Mesodermal cell (in vitro differentiated cells): ENCODE results near the gene CTXN1.
"Not testable (repeated sequence)": the region's sequence is repeated elsewhere in the genome, so short reads cannot be mapped to it uniquely, and the experiment has no call there.

Source experiments
- H3K27ac ChIP-seq: 2 replicates; pipeline ENCODE4 v1.7.0; 2013; ENCODE audit warnings: mild to moderate bottlenecking, low read depth, low read length, moderate library complexity; ENCODE audit not compliant: severe bottlenecking
- H3K36me3 ChIP-seq: 2 replicates; pipeline ENCODE4 v1.7.1; 2013; ENCODE audit warnings: mild to moderate bottlenecking, low read length, moderate library complexity; ENCODE audit not compliant: control insufficient read depth, insufficient read depth
- H3K4me1 ChIP-seq: one replicate; pipeline ENCODE4 v1.7.1; 2013; ENCODE audit warnings: mild to moderate bottlenecking, low read length; ENCODE audit not compliant: insufficient read depth, control insufficient read depth, poor library complexity, severe bottlenecking
- H3K4me3 ChIP-seq: 2 replicates; pipeline ENCODE4 v1.7.0; 2013; ENCODE audit warnings: low read length, control low read depth, mild to moderate bottlenecking; ENCODE audit not compliant: insufficient read depth, poor library complexity, severe bottlenecking; ENCODE audit errors: extremely low read depth
- H3K9me3 ChIP-seq: 2 replicates; pipeline ENCODE4 v1.7.1; 2013; ENCODE audit warnings: mild to moderate bottlenecking, low read length, moderate library complexity; ENCODE audit not compliant: control insufficient read depth
- WGBS, 2 experiments: methylation state at CpG; one replicate each; pipeline ENCODE4 v1.1.5; 2013; ENCODE audit warnings: missing lambda C conversion rate in 2 of 2; ENCODE audit not compliant: insufficient coverage in 2 of 2; 5-methylcytosine and 5-hydroxymethylcytosine counted together

CTXN1 gene

DNA sequence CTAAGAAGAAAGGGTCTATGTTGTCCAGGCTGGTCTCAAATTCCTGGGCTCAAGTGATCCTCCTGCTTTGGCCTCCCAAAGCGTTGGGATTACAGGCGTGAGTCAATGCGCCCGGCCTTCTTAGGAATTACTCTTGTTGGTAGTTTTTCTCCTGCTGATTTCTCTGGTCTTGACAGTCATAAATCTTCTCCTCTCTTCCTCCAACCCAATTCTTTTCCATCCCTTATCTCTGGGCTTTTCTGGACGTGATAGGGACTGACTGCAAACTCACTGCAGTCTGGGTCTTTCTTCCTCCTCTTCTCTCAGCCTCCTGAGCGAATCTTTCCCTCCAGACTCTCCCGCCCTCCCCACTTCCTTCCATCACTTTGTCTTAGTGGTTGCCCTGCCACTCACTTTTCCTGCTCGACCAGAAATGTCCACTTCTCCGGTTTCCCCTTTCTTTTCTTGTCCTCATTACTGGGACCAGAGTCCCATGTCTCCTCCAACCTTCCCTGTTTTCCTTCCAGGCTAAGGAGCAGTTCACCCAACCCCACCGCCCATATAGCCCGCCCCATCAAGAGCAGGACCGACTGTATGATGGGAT, 39.4 kb upstream of the CTXN1 start:
- H3K27ac ChIP-seq: peak overlapping the region; percentile 36
- H3K4me1 ChIP-seq: no peaks in the 10 kb centered on the region
- H3K9me3 ChIP-seq: no peaks in the 10 kb centered on the region
- 89 to 96% methylated on average over 9 of the region's 12 CpGs for WGBS, 2 experiments
- no peak overlapping the region for H3K4me3 ChIP-seq
- H3K36me3 ChIP-seq: peaks cover 98% of the 10 kb centered on the region

DNA sequence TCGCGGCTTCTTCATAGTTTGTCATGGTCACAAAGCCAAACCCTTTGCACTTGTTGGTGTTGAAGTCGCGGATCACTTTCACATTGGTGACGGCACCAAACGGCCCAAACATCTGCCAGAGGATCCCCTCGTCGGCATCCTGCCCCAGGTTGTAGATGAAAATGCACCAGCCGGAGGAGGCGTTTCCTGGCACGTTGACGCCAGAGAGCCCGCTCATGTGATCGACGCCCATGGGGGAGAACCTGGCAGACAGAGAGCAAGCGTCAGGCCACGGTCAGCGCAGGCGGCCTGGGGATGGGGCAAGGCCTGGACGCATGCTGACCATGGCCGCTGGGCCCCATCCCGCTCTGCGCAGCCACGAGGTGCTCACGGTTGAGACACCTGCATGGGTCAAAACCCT, 37.6 kb upstream of the CTXN1 start:
- Histone ChIP-seq H3K27ac (no peak overlapping the region), H3K36me3 (peaks cover 92% of the 10 kb centered on the region), H3K9me3 (no peaks in the 10 kb centered on the region), H3K4me1 (no peaks in the 10 kb centered on the region), H3K4me3 (no peak overlapping the region)
- 98 to 100% methylated on average over 25 of the region's 25 CpGs for WGBS, 2 experiments

DNA sequence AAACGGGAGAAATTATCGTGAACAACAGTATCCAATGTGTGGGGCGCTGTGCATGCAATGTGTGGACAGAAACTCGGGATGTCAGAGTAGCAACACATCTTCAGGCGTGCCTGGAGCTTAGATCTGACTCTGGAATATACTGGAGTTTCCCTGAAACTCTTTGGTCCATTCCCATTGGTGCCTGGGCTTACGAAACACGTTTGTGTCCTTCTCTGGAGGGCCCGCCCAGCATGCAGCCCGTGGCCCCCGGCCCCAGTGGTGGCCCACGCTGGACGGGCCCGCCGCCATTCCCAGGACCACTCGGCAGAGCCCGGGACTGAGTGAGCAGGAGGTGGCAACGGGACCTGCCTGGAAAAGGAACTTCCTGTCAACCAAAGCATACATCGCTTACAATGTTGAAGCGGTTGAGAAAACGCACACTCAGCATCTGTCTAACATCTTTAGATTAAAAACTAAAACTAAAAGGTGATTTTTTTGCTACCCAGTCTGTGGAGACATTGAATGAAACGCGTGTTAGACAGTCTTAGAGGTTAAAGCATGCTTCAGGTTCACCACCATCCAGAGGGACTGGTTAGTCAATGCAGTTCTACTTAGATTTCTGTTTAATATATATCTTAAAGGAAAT, 36.8 kb upstream of the CTXN1 start:
- Histone ChIP-seq H3K4me3 (no peak overlapping the region), H3K27ac (no peak overlapping the region), H3K9me3 (no peaks in the 10 kb centered on the region), H3K36me3 (peaks cover 91% of the 10 kb centered on the region), H3K4me1 (no peaks in the 10 kb centered on the region)
- WGBS, 2 experiments: 94 to 96% methylated on average over 18 to 19 of the region's 22 CpGs

DNA sequence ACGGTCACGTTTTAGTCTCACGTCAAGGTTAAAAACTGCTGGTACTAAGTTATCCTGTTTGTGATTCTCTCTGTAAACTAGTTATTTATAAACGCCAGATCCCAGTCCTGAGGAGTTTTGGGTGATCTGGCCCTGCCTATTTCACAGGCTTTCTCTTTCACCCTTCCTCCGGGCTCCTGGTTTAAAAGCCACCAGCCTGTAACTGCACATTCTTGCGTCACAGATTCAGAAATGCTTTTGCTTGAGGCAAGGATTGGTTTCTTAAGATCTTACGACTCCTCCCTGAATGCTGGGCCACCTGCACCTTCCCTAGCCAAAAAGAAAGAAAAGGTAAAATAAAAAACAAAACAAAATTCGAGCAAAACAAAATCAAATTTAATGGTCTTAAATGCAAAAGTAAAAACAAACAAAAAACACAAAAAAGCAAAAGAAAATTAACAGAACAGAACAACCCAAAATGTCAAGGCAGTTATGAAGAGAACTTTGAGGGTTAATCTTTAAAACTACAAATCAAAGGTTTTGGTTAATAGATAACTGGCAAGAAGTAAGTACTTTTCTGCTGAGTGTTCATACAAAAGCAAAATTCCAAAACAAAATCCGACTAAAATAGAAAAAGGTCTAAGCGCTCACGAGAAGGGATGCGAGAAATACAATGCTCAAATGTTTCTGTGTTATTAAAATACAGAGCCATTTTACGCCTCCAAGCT, 36.1 kb upstream of the CTXN1 start:
- Histone ChIP-seq H3K27ac (no peak overlapping the region), H3K36me3 (peaks cover 84% of the 10 kb centered on the region), H3K9me3 (no peaks in the 10 kb centered on the region), H3K4me1 (no peaks in the 10 kb centered on the region), H3K4me3 (no peak overlapping the region)
- WGBS, 2 experiments: 96 to 100% methylated on average over 4 to 9 of the region's 13 CpGs

DNA sequence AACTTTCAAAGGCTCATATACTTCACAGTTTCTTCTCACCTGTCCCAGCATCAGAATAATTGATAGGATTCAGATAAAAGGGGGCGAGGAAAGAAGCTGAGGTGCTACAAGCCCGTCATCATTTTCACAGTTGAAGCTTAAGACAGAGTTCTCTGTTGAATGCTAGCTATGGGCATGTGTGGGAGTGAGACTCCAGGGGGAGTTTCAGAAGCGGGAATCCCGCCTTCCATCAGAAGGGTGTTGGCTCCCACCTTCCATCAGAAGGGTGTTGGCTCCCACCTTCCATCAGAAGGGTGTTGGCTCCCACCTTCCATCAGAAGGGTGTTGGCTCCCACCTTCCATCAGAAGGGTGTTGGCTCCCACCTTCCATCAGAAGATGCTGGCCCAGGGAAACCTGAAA, 35.1 kb upstream of the CTXN1 start:
- H3K36me3 ChIP-seq: peaks cover 74% of the 10 kb centered on the region
- not testable (repeated sequence) for H3K9me3 ChIP-seq, H3K4me3 ChIP-seq, H3K4me1 ChIP-seq, H3K27ac ChIP-seq
- 94 to 100% methylated on average over 2 of the region's 4 CpGs for WGBS, 2 experiments

DNA sequence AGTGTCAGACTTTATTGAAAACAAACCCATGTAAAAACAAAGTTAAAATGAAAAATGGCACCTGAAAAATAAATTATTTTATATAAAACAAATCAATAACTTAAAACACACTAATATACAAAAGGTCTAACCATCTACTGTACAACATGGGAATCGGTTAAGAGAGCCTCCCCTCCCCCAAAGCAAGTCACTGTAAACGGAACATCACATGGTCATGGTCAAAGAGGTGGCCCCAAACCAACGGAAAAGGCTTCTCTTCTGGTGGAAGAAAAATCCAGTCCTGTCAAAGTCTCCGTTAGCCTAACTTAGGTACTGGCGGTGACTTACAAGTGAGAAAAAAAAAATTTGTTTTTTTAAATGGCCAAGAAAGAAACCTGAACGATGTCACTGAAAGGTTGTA, 33.3 kb upstream of the CTXN1 start:
- no peak overlapping the region for H3K4me3 ChIP-seq
- WGBS, 2 experiments: 96 to 99% methylated on average over 5 to 6 of the region's 6 CpGs
- H3K36me3 ChIP-seq: peaks cover 56% of the 10 kb centered on the region
- H3K4me1 ChIP-seq: no peaks in the 10 kb centered on the region
- no peak overlapping the region for H3K27ac ChIP-seq
- no peaks in the 10 kb centered on the region for H3K9me3 ChIP-seq

DNA sequence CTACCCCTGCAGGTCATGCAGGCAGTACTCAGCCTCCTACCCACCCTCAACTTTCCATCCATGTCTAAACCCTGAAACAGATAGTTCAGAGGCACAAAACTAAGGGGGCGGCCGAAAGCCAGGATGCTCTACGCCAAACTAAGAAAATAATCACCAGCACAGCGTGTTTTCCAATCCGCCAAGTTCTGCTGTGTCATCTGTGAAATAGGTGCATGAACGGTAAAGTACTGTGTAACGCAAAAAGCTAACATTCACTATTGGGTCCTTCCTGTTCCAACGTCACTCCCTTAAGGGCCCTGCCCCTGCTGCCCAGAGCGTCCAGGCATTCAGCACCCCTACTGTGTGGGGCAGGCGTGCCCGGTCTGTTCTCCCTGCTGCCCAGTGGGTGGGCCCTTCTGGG, 29.8 kb upstream of the CTXN1 start:
- Histone ChIP-seq H3K36me3 (peaks cover 21% of the 10 kb centered on the region), H3K4me1 (peaks cover 2% of the 10 kb centered on the region), H3K4me3 (no peak overlapping the region), H3K27ac (no peak overlapping the region), H3K9me3 (no peaks in the 10 kb centered on the region)
- 93% methylated on average over 7 to 11 of the region's 11 CpGs for WGBS, 2 experiments

DNA sequence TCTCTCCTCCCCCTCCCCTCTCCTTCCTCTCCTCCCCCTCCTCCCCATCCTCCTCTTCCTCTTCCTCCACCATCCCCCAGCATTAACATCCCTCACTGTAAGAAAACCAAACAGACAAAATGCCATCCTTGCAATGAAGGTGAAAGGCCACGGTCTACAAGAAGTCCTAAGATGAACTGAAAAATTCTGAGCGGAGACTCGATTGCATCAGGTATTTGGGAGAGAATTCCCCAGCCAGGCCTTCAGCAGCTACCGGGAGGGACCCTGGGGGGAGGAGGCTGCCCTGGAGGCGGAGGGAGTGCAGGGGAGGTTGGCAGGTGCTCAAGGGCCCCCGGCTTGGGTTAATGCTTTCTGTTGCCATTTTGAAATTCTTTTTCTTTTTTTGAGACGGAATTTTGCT, 27.6 kb upstream of the CTXN1 start:
- Histone ChIP-seq H3K4me1 (peaks cover 2% of the 10 kb centered on the region), H3K36me3 (peaks cover 8% of the 10 kb centered on the region), H3K27ac (no peak overlapping the region), H3K4me3 (no peak overlapping the region), H3K9me3 (no peaks in the 10 kb centered on the region)
- 73 to 79% methylated on average over 4 to 7 of the region's 7 CpGs for WGBS, 2 experiments

DNA sequence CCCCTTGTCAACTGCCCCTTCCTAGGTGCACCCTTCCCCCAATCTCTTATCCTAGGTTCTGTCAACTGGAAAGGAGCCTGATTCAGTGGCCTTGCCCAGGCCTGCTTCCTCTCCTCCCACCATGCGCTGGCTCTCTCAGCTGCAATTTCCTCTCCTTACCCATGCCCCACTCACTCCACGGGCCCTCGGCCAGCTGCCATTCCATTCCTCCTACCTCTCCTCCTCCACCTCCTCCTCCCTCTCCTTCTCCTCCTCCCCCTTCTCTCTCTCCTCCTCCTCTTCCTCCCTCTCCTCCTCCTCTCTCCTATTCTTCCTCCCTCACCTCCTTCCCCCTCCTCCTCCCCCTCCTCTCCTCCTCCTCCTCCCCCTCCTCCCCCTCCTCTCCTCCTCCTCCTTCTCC, 27.1 kb upstream of the CTXN1 start:
- H3K27ac ChIP-seq: no peak overlapping the region
- H3K36me3 ChIP-seq: peaks cover 3% of the 10 kb centered on the region
- WGBS, 2 experiments: 60 to 69% methylated on average over 3 of the region's 3 CpGs
- no peak overlapping the region for H3K4me3 ChIP-seq
- no peaks in the 10 kb centered on the region for H3K9me3 ChIP-seq
- peaks cover 2% of the 10 kb centered on the region for H3K4me1 ChIP-seq

DNA sequence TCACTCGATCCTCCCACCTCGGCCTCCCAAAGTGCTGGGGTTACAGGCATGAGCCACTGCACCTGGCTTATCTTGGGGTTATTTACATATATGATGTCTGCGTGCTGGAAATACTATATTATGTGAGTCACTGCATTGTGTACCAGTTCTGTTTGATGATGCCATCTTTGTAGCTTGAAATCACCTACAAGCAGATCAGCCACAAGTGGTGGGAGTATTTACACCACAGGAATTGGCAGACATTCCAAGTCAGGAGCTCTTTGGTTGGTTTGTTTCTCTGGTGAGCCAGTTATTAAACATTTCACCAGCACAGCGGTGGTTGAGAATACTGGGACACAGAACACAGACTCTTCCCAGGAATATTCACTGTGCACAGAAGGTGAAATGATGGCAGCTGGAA, 22.0 kb upstream of the CTXN1 start:
- Histone ChIP-seq H3K4me1 (peaks cover 1% of the 10 kb centered on the region), H3K4me3 (no peak overlapping the region), H3K9me3 (no peaks in the 10 kb centered on the region), H3K27ac (no peak overlapping the region), H3K36me3 (peaks cover 4% of the 10 kb centered on the region)
- WGBS, 2 experiments: 94 to 100% methylated on average over 3 to 4 of the region's 4 CpGs

DNA sequence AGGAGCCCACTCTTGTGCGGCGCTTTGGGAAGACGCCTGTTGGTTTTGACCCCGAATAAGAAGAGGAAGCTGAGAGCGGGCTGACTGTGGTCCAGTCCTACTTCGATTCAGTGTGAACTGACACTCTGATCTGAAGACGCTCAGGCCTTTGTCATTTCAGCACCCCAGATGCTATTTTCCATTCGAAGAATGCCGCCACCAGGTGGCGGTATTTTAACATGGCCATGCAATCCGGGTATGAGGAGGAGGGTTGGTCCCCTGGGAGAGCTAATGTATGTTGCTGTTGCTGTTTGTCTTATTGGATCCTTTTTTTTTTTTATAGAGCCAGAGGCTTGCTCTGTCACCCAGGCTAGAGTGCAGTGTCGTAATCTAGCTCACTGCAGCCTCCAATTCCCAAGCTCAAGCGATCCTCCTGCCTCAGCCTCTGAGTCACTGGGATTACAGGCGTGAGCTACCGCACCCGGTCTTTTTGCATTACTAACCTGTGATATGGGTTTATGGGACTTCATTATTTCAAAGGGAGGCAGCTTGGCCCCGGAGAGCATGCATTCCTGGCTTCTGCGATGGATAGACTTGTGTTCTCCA, 18.3 kb upstream of the CTXN1 start:
- Histone ChIP-seq H3K36me3 (peaks cover 22% of the 10 kb centered on the region), H3K9me3 (no peaks in the 10 kb centered on the region), H3K4me3 (peak overlapping the region; percentile 88), H3K4me1 (peaks cover 5% of the 10 kb centered on the region), H3K27ac (peak overlapping the region; percentile 94)
- 33 to 44% methylated on average over 13 to 15 of the region's 18 CpGs for WGBS, 2 experiments
